ENCODE measurements around the gene ANXA3. TPM values are rescaled to one million over a fixed set of nuclear protein-coding genes. Genes with fewer than 3 reads are reported as not detected.
"Not testable (repeated sequence)": the region's sequence is repeated elsewhere in the genome, so short reads cannot be mapped to it uniquely, and the experiment has no call there.

The ANXA3 gene
- total and polyA plus RNA-seq, 12 donors = 0.72 to 14.1 (median 3.8) TPM

DNA sequence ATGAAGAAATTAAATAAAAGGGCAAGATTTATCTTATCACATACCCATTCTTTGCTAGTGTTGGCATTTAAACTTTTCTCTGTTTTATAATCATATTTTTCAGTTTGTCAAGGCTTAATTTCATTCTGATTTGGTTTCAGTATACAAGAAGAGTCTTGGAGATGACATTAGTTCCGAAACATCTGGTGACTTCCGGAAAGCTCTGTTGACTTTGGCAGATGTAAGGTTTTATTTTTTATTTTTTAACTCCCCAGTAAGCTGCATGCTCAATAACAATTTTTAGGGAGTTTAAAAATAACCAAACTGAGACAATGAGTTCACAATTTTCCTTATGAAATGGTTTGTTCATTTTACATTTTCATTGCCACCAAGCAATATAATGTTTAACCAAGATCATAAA is 39.8 kb downstream of the ANXA3 start:
- peaks cover 0 to 9% of the 10 kb centered on the region in 2 donors for H3K4me1 ChIP-seq (replicated peaks in 1 of 2)
- intact Hi-C loops (cut with DNase I) = no loop called here
- H3K4me3 ChIP-seq = no peak overlapping the region
- H3K27me3 ChIP-seq = no peaks in the 10 kb centered on the region
- TF ChIP-seq POLR2A (IDR thresholded peaks at IDR 0.05) = no peak
- TF ChIP-seq, protein P1, sequence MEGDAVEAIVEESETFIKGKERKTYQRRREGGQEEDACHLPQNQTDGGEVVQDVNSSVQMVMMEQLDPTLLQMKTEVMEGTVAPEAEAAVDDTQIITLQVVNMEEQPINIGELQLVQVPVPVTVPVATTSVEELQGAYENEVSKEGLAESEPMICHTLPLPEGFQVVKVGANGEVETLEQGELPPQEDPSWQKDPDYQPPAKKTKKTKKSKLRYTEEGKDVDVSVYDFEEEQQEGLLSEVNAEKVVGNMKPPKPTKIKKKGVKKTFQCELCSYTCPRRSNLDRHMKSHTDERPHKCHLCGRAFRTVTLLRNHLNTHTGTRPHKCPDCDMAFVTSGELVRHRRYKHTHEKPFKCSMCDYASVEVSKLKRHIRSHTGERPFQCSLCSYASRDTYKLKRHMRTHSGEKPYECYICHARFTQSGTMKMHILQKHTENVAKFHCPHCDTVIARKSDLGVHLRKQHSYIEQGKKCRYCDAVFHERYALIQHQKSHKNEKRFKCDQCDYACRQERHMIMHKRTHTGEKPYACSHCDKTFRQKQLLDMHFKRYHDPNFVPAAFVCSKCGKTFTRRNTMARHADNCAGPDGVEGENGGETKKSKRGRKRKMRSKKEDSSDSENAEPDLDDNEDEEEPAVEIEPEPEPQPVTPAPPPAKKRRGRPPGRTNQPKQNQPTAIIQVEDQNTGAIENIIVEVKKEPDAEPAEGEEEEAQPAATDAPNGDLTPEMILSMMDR (IDR thresholded peaks at IDR 0.05) = no peak
- DNase-seq = no peak
- no peaks in the 10 kb centered on the region for H3K36me3 ChIP-seq (replicated peaks in 1 of 2)
- WGBS, 4 donors = 55 to 68% (median 65%) methylated on average over 2 of the region's 2 CpGs
- H3K27ac ChIP-seq = no peak overlapping the region
- no peaks in the 10 kb centered on the region for H3K9me3 ChIP-seq (replicated peaks in 1 of 3)

DNA sequence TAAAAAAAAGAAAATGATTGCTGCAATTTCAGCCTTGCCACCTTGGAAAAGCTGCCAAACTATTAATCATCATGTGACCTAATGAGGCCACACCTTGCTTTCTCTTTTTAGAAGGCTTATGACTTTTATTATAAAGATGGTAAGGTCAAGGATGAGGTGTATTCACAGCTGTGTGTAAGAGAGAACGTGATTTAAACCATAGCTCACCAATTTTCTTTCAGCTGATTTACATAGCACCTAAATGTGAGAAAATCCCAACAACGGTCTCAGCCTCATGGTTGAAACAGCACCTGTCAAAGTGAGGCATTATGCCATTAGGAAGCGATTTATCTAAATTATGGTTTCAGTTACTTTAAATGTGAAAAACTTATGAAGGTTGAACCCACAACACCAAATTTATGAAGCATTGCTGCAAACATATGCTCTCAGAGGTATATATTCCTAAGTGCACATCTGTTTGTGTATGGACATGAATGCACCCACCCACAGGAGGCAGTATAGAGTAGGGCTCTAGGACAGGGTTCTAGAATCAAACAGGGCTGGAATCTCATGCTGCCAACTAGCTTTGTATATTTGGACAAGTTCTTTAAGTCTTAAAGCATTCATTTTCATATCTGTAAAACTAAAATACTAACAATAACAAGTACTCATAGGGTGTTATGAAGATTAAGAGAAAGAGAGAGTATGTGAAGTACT is 40.7 kb downstream of the ANXA3 start:
- Histone ChIP-seq H3K4me3 (no peak overlapping the region), H3K9me3 (replicated peaks in 1 of 3) (no peaks in the 10 kb centered on the region), H3K27ac (no peak overlapping the region), H3K4me1 (replicated peaks in 1 of 2) (peaks cover 0 to 9% of the 10 kb centered on the region in 2 donors), H3K27me3 (no peaks in the 10 kb centered on the region), H3K36me3 (replicated peaks in 1 of 2) (no peaks in the 10 kb centered on the region)
- TF ChIP-seq, protein P1 (IDR thresholded peaks at IDR 0.05) = peak in 3 of 6 experiments; percentile 14 to 29 (median 20)
- TF ChIP-seq POLR2A (IDR thresholded peaks at IDR 0.05) = no peak
- intact Hi-C loops (cut with DNase I) = no loop called here
- WGBS, 4 donors = 54 to 71% (median 63%) methylated on average over 3 of the region's 3 CpGs
- no peak for DNase-seq

DNA sequence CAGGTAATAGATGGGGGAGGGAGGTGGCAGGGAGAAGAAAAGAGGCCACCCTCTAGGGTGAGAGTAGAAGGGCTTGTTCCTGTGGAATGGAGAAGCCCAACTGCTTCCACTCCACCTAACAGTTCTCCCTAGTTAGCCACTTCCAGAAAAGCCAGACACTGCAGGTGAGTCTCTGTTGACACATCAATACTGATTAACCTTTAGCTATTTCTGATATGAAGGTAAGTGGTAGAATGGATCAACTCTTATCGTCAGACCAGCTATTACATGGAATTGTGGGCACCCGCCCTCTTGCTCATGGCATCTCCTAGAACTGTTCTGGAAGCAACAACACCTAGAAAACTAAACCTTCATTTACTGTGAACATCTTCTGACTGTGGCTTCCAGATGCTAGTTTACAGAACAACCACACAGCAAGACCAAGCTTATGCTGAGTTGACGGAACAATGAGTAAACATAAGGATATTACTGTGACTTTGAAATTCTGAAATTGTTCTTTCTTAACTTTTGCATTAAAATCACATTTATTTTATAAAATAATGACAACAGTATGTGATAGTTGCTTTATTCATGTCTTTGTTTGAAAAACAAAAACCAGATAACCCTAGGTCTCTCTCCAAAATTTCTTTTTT is 44.7 kb downstream of the ANXA3 start:
- 82 to 91% (median 90%) methylated on average over 3 of the region's 3 CpGs for WGBS, 4 donors
- TF ChIP-seq, protein P1 (IDR thresholded peaks at IDR 0.05) = no peak
- no peak for TF ChIP-seq POLR2A (IDR thresholded peaks at IDR 0.05)
- intact Hi-C loops (cut with DNase I) = no loop called here
- no peak overlapping the region for H3K4me3 ChIP-seq
- H3K36me3 ChIP-seq (replicated peaks in 1 of 2) = no peaks in the 10 kb centered on the region
- DNase-seq = no peak
- H3K27me3 ChIP-seq = no peaks in the 10 kb centered on the region
- H3K9me3 ChIP-seq (replicated peaks in 1 of 3) = no peaks in the 10 kb centered on the region
- H3K27ac ChIP-seq = no peak overlapping the region
- peaks cover 0 to 9% of the 10 kb centered on the region in 2 donors for H3K4me1 ChIP-seq (replicated peaks in 1 of 2)

DNA sequence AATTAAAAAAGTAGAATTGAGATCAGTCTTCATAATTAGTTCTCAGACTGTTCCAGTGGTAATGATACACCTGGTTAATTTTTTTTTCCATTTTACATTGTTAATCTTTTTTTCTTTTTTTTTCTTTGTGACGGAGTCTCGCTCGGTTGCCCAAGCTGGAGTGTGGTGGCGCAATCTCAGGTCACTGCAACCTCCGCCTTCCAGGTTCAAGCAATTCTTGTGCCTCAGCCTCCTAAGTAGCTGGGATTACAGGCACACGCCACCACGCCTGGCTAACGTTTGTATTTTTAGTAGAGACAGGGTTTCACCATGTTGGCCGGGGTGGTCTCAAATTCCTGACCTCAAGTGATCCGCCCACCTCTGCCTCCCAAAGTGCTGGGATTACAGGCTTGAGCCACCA is 46.9 kb downstream of the ANXA3 start:
- intact Hi-C loops (cut with DNase I); H3K27me3 ChIP-seq; H3K27ac ChIP-seq; H3K4me1 ChIP-seq (replicated peaks in 1 of 2); H3K4me3 ChIP-seq; H3K9me3 ChIP-seq (replicated peaks in 1 of 3); DNase-seq; H3K36me3 ChIP-seq (replicated peaks in 1 of 2): not testable (repeated sequence)
- WGBS, 4 donors = 89 to 95% (median 90%) methylated on average over 10 of the region's 10 CpGs

DNA sequence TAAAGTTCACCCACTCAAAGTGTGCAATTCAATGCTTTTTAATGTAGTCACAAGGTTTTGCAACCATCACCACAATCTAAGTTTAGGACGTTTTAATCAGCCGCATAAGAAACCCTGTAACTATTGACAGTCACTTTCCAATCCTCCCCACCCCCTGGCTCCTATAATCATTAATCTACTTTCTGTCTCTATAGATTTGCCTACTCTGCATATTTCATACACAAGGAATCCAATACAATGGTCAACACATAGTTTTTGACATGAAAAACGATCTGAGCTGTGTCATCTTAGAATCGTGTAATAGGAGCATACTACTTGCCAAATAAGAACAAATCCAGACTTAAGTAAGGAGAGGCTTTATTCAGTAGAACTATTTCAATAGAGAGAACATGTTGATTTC is 47.6 kb downstream of the ANXA3 start:
- 67 to 77% (median 72%) methylated on average over 4 of the region's 4 CpGs for WGBS, 4 donors
- Histone ChIP-seq H3K27ac (no peak overlapping the region), H3K36me3 (replicated peaks in 1 of 2) (no peaks in the 10 kb centered on the region), H3K9me3 (replicated peaks in 1 of 3) (no peaks in the 10 kb centered on the region), H3K27me3 (no peaks in the 10 kb centered on the region), H3K4me1 (replicated peaks in 1 of 2) (no peaks in the 10 kb centered on the region), H3K4me3 (no peak overlapping the region)
- intact Hi-C loops (cut with DNase I) = no loop called here
- no peak for DNase-seq
- TF ChIP-seq, protein P1 (IDR thresholded peaks at IDR 0.05) = no peak
- no peak for TF ChIP-seq POLR2A (IDR thresholded peaks at IDR 0.05)

Measured in adrenal gland (tissue), 12 donors.